ENCODE results near the gene PSMA6. TPM values are rescaled to one million over a fixed set of nuclear protein-coding genes. Genes with fewer than 3 reads are reported as not detected.
A peak's percentile ranks its signal among the peaks of the same experiment; 100 is the strongest.

The PSMA6 gene
- total and polyA plus RNA-seq, 2 of the 8 experiments (the other 6 are each of a cell fraction or from before 2014, with no cell fraction given) = 180 to 238 TPM

DNA sequence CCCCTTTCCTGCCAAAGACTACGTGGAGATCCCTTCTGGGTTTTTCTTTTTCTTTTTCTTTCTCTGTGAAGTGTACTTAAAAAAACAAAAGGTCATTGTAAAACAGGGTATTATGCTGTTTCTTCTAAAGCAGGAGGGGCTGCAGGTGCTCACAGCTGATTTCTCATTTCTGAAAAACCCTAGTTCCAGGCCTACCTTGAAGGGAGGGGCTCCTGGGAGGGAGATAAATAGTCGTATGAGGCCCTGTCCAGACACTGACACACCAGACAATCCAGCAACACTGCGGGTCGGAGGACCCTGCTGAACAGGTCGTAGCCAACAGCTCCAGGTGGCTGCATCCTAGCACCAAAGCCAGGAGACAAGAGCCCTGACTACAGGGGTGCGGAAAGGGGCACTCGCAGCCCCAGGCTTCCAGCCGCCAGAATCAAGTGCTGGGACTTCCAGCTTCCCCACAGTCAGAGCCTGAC, 41.1 kb downstream of the PSMA6 start:
- WGBS, 2 experiments (ENCODE audit: extremely low coverage in 1 of 2, insufficient coverage in 1 of 2, insufficient read length in 1 of 2, insufficient replicate concordance in 2 of 2, low coverage in 1 of 2, low lambda C conversion rate in 2 of 2, missing lambda C conversion rate in 1 of 2) = 57% methylated on average over 8 of the region's 8 CpGs; no CpG with 5 or more reads in 1 of the 2 experiments
- H3K9ac ChIP-seq (replicated peaks in 1 of 4; ENCODE audit: extremely low read depth in 1 of 4, low read depth in 3 of 4, low read length in 3 of 4) = no peak overlapping the region

More for the DNA sequence above, 41.1 kb downstream of the PSMA6 start:
- Histone ChIP-seq H3K23me2 (ENCODE audit: low read depth, low read length) (no peaks in the 10 kb centered on the region), H3K14ac (ENCODE audit: insufficient read length) (no peak overlapping the region), H3K27me3 (replicated peaks in 1 of 4; ENCODE audit: control insufficient read depth in 3 of 4, extremely low read depth in 1 of 4, insufficient read depth in 3 of 4, low read length in 3 of 4) (no peaks in the 10 kb centered on the region), H2AFZ (ENCODE audit: low read length) (no peak overlapping the region), H3K4me3 (ENCODE audit: extremely low read depth in 1 of 4, insufficient read depth in 2 of 4, low read depth in 3 of 4, low read length in 4 of 4) (no peak overlapping the region), H3K27ac (ENCODE audit: low read depth, low read length) (no peak overlapping the region), H4K8ac (ENCODE audit: extremely low read depth, insufficient read depth, low read length) (no peak overlapping the region), H4K20me1 (replicated peaks in 1 of 2; ENCODE audit: control insufficient read depth in 1 of 2, insufficient read depth in 2 of 2, low read length in 2 of 2) (no peaks in the 10 kb centered on the region), H3K79me1 (ENCODE audit: low read depth, low read length) (no peaks in the 10 kb centered on the region), H4K5ac (ENCODE audit: insufficient read length, low read depth, low read length) (no peak overlapping the region), H2BK12ac (ENCODE audit: low read depth, low read length) (no peak overlapping the region), H2BK120ac (replicated peaks; ENCODE audit: low read depth, low read length) (no peak overlapping the region), H2BK15ac (ENCODE audit: low read length) (no peak overlapping the region; the same call in 1 of the 2 replicates), H3K79me2 (ENCODE audit: control insufficient read depth in 1 of 2, insufficient read depth in 2 of 2, low read length in 2 of 2) (no peaks in the 10 kb centered on the region), H4K91ac (replicated peaks; ENCODE audit: insufficient read length, low read length) (no peak overlapping the region), H2BK20ac (ENCODE audit: low read length) (peak overlapping the region; percentile 43; the same call in 1 of the 2 replicates), H3K4me2 (ENCODE audit: insufficient read depth in 1 of 2, low read depth in 2 of 2, low read length in 2 of 2) (no peak overlapping the region), H3K9me3 (ENCODE audit: insufficient read depth in 2 of 2, low read depth in 1 of 2, low read length in 1 of 2) (no peaks in the 10 kb centered on the region), H3K4me1 (replicated peaks in 1 of 4; ENCODE audit: control insufficient read depth in 3 of 4, insufficient read depth in 4 of 4, low read length in 3 of 4) (peaks cover 6 to 37% (median 27%) of the 10 kb centered on the region in 4 experiments), H2AK5ac (ENCODE audit: low read depth, low read length) (no peak overlapping the region), H3K18ac (ENCODE audit: extremely low read depth, low read length) (peak overlapping the region; percentile 32), H3K36me3 (ENCODE audit: control insufficient read depth in 2 of 4, insufficient read depth in 4 of 4, low read length in 3 of 4) (no peaks in the 10 kb centered on the region), H3K4ac (replicated peaks; ENCODE audit: insufficient read length, low read depth, low read length) (no peak overlapping the region), H3K23ac (ENCODE audit: insufficient read length) (no peak overlapping the region), H3K56ac (replicated peaks; ENCODE audit: insufficient read length, low read depth, low read length) (no peak overlapping the region), H2BK5ac (ENCODE audit: low read depth, low read length) (no peak overlapping the region; the same call in 1 of the 2 replicates)
- POLR2A ChIA-PET (ENCODE audit: partially characterized antibody) = interaction anchor here (0.7 to 1.5 kb wide), 5 partner anchors 9 to 71 kb away, joined by 3 to 8 read pairs (median 3); partner anchors contain the start of gene NFKBIA
- FAIRE-seq = no peak
- CTCF ChIA-PET (ENCODE audit: partially characterized antibody) = interaction anchor here (0.9 to 2.2 kb wide), 8 partner anchors 24 to 118 kb away, joined by 3 to 7 read pairs (median 4); partner anchors contain the start of gene PSMA6
- DNase-seq (ENCODE audit: low read depth in 1 of 2, low spot score in 2 of 2) = peak in 1 of 2 experiments; percentile 44
- TF ChIP-seq NANOG (IDR thresholded peaks at IDR 0.05; ENCODE audit: insufficient read depth, low read depth, low read length, poor library complexity, severe bottlenecking) = no peak
